GM12875 (cell line): ENCODE data around the gene MEIOSIN.
"Not testable (repeated sequence)": the region's sequence is repeated elsewhere in the genome, so short reads cannot be mapped to it uniquely, and the experiment has no call there.

Experiments
- H3K4me3 ChIP-seq: one replicate; pipeline ENCODE4 v1.5.1; 2011; ENCODE audit warnings: low read depth, low read length, control low read depth
- TF ChIP-seq, protein P1 (sequence below): IDR thresholded peaks from 2 replicates; pipeline ENCODE4 v1.5.1; 2011; ENCODE audit warnings: low read depth, mild to moderate bottlenecking, control low read depth, inconsistent platforms, low read length, moderate library complexity, borderline replicate concordance; ENCODE audit not compliant: insufficient read depth

MEIOSIN gene, protein sequence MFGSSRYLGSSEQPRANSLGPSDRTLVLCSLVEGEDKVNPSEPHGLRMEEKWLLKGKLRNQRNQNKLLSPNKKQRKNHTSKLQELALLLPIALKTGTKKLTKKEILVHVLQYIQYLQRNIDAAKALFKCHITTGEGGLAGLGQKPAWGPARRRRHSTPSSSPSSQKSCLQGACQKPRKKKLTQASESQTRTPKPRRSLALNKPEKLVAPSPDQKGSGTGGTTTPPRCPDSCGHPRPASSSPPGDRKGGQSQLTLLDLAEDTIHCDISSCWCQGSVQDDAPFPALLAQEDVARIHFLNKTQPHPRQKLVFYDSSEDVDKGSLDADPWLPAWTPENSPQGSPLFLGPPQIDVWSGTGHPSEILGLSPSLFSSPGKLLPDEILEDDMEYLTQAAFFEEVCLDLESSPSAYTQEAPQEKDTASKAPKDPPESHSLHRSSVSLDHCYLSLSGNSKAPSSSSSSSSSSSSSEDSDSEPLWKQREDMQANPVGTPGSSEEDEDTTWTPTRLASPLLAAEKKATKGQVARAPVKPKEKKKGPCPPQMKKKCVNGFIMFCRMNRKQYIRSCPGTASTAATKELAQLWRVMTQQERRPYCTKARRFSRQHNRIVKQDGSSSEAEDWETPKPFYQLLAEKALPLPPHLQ

DNA sequence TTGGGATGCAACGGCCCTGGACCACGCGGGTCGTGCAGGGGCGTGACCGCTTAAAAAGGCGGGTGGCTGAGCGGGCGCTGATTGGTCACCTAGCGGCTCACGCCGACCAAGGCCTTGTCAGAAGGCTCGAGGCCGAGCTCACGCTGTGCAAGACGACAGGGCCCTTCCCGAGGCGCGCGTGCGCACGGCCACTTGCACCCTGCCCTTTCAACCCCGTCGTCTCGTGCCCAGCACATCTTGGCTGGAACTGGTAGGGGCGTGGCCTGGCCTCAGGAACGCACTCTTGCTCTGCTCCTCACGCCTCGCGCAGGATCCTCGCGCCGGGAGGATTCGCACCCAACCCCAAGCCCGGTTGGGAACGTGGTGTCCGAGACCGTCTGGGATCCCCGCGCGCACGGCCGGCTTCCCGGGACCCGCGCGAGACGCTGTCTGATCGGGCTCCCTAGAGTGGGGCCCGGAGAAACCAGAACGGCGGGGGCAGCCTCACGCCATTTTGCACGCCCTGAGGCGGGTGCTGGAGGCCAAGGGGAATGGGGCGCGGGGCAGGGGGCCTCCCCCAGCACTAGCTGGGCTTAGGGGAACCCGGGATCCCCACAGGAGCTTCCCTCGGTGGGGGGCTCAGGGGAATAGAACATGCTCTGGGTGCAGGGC, at the start of gene MEIOSIN:
MEIOSIN (plus strand) TSS at position 280 of the 651 bp plus-strand sequence. CDS start 1,938 bp downstream, outside the sequence.
- TF ChIP-seq, protein P1, sequence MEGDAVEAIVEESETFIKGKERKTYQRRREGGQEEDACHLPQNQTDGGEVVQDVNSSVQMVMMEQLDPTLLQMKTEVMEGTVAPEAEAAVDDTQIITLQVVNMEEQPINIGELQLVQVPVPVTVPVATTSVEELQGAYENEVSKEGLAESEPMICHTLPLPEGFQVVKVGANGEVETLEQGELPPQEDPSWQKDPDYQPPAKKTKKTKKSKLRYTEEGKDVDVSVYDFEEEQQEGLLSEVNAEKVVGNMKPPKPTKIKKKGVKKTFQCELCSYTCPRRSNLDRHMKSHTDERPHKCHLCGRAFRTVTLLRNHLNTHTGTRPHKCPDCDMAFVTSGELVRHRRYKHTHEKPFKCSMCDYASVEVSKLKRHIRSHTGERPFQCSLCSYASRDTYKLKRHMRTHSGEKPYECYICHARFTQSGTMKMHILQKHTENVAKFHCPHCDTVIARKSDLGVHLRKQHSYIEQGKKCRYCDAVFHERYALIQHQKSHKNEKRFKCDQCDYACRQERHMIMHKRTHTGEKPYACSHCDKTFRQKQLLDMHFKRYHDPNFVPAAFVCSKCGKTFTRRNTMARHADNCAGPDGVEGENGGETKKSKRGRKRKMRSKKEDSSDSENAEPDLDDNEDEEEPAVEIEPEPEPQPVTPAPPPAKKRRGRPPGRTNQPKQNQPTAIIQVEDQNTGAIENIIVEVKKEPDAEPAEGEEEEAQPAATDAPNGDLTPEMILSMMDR: no peak
- no peak within 1 kb of the TSS for H3K4me3 ChIP-seq

DNA sequence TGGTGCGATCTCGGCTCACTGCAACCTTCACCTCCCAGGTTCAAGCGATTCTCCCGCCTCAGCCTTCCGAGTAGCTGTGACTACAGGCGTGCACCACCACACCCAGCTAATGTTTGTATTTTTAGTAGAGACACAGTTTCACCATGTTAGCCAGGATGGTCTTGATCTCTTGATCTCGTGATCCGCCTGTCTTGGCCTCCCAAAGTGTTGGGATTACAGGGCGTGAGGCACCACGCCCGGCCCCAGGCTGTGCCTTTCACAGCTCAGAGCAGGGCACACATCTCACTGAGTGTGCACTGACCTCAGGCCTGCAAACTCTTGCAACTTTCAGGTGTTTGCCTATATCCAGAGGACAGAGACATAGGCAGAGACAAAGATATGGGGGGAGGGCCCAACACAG, 48.2 kb upstream of the MEIOSIN start:
- not testable (repeated sequence) for H3K4me3 ChIP-seq

DNA sequence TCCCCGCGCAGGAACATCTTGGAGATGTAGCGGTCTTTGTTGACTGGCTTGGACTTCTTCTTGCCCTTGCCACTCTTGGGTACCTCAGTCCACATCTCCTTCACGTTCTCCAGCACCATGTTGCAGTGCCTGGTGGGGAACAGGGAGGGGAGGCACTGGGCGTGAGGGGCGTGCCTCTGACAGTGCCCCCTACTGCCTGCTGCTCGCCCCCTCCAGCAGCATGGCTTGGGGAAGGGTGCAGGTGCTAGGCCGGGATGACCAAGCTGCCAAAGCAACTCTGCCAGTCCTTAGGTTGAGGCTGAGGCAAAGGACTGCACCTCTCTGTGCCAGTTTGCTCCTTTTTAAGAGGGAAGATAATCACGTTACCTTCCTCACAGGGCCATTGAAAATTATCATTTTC, 45.6 kb upstream of the MEIOSIN start:
- no peak overlapping the region for H3K4me3 ChIP-seq
- TF ChIP-seq, protein P1: no peak

DNA sequence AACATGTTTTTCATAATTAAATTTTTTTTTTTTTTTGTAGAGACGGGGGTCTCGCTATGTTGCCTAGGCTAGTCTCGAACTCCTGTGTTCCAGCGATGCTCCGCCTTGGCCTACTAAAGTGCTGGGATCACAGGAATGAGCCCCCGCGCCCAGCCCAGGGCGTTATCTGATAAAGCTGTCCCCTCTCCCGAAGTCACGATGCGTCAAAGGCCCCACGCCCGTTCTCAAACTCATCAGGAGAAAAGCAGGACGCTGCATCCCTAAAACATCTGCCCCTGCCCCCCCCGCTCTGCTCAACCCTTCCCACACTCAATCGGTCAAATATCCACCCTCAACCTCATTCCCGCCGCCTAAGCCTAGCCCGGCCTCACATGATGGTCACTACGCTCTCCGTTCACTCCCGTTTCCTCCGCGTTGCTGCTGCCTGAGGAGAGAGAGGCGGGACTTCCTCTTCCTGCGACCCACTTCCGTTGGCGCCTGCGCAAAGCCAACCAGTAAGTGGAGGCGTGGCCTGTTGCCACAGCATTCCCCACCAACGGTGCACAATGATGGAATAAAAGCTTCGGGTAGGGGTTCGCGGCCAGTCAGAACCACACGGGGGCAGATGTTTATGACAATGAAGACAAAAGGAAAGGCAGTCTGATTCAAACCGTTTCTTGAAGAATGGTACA, 41.6 kb upstream of the MEIOSIN start, which contains the start of gene SNRPD2:
SNRPD2 (minus strand) TSS at position 438 of the 671 bp plus-strand sequence; CDS start at position 373, 65 bp downstream.
- TF ChIP-seq, protein P1: no peak
- H3K4me3 ChIP-seq: peak within 1 kb of the TSS; percentile 85

DNA sequence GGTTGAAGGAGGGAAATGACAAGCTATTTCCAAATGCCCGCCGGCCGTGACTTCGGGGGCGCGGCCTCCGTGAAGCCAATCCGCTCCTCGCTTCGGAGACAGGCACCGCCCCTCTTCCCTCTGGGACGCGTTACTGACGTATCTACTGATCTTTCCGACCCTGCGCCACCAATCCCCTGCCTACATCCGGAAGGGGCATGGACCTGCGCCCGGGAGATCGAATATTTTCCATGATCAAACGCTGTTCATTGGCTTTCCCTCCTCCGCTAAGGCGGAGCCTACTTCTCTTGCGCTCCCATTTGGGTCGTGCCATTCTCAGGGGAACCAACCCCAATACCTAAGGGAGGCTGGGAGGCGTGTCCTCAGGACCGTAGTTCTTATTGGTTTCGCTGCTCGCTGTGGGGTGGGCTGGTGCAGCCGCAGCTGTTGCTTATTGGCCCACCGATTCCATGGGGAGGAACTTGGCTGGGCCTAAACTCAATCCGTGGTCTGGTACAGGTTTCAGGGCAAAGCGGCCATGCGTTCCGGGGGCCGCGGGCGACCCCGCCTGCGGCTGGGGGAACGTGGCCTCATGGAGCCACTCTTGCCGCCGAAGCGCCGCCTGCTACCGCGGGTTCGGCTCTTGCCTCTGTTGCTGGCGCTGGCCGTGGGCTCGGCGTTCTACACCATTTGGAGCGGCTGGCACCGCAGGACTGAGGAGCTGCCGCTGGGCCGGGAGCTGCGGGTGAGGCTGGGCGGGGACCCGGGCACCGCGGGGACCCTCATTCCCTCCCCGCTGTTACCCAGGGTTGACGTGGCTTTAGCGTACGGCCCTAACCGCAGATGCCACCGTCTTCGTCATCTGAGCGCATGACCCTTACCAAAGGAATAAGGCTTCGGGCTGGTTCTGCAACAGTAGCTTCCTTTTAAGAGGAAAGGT, 40.8 kb upstream of the MEIOSIN start, which contains the start of gene QPCTL:
QPCTL (plus strand) TSS at position 480 of the 919 bp plus-strand sequence; CDS start at position 518, 38 bp downstream.
- H3K4me3 ChIP-seq: peak within 1 kb of the TSS; percentile 85
- TF ChIP-seq, protein P1: no peak

DNA sequence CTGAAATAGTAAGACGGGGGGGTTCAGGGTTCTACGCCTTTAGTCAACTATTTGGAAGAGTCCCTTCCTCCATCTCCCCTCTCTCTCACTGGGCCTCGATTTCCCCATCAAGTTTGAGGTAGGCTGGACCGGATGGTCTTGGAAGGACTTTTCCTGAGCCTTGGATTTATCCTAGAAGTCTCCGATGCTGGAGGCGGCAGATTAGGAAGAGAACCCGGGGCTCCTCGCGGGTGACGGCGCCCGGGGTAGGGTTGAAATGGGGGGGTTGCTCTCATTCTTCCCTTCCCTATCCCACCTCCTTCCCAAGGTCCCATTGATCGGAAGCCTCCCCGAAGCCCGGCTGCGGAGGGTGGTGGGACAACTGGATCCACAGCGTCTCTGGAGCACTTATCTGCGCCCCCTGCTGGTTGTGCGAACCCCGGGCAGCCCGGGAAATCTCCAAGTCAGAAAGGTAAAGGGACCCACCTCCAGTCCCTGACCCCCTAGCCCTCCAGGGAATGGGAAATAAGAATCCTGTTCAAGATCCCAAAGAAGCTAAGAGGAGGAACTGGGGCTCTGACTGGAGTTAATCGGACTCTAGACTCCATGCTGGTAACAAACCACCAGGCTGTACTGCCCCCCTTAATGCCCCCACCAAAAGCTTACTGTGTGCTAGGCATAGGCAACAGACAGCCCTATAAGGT, 40.0 kb upstream of the MEIOSIN start:
- H3K4me3 ChIP-seq: peak overlapping the region; percentile 85
- TF ChIP-seq, protein P1: peak; percentile 93
